HepG2 (cell line): Measurements from ENCODE around the gene UBE3D. TPM values are rescaled to one million over a fixed set of nuclear protein-coding genes. Genes with fewer than 3 reads are reported as not detected.
A peak's percentile ranks its signal among the peaks of the same experiment; 100 is the strongest.

Experiments
- CAMTA2 ChIP-seq: sonication (generic); formaldehyde crosslinking; IDR thresholded peaks from 2 replicates; pipeline ENCODE4 v1.4.0; 2020; ENCODE audit warnings: mild to moderate bottlenecking, missing genetic modification reagents, borderline replicate concordance
- CEBPZ ChIP-seq: IDR thresholded peaks from 2 replicates; pipeline ENCODE4 v1.6.1; 2012; ENCODE audit warnings: low read length, improper control_type of control experiment
- CHD4 ChIP-seq: fragments of 200-600 bp; sonication (generic); IDR thresholded peaks from 2 replicates; pipeline ENCODE4 v1.7.0; 2017; ENCODE audit warnings: mild to moderate bottlenecking, low read length, borderline replicate concordance
- FOSL1 ChIP-seq: sonication (generic); formaldehyde crosslinking; IDR thresholded peaks from 2 replicates; pipeline ENCODE4 v1.9.0; 2021; ENCODE audit warnings: missing genetic modification reagents, borderline replicate concordance
- FOXA3 ChIP-seq: IDR thresholded peaks from 2 replicates; pipeline ENCODE4 v1.6.1; 2016; ENCODE audit warnings: missing genetic modification reagents, missing compliant biosample characterization
- FUBP1 ChIP-seq: sonication (generic); formaldehyde crosslinking; IDR thresholded peaks from 2 replicates; pipeline ENCODE4 v1.5.1; 2020; ENCODE audit warnings: missing genetic modification reagents, mild to moderate bottlenecking, borderline replicate concordance
- GFI1 ChIP-seq: sonication (generic); formaldehyde crosslinking; IDR thresholded peaks from 2 replicates; pipeline ENCODE4 v1.5.0; 2020; ENCODE audit warnings: missing genetic modification reagents, mild to moderate bottlenecking, borderline replicate concordance
- GPN1 ChIP-seq: sonication (generic); formaldehyde crosslinking; IDR thresholded peaks from 2 replicates; pipeline ENCODE4 v1.5.1; 2020; ENCODE audit warnings: missing genetic modification reagents, borderline replicate concordance
- HDAC6 ChIP-seq: fragments of 200-600 bp; sonication (generic); IDR thresholded peaks from 2 replicates; pipeline ENCODE4 v1.7.0; 2017; ENCODE audit warnings: mild to moderate bottlenecking, antibody characterized with exemption, low read length, low read depth
- NFYC ChIP-seq: IDR thresholded peaks from 2 replicates; pipeline ENCODE4 v1.6.1; 2016; ENCODE audit warnings: missing genetic modification reagents, missing compliant biosample characterization
- PRMT3 ChIP-seq: sonication (generic); formaldehyde crosslinking; IDR thresholded peaks from 2 replicates; pipeline ENCODE4 v1.8.1; 2022; ENCODE audit warnings: low read depth, mild to moderate bottlenecking, moderate library complexity, missing genetic modification reagents, borderline replicate concordance
- SATB2 ChIP-seq: sonication (generic); formaldehyde crosslinking; IDR thresholded peaks from 2 replicates; pipeline ENCODE4 v1.5.0; 2020; ENCODE audit warnings: missing genetic modification reagents
- SKIL ChIP-seq: sonication (generic); formaldehyde crosslinking; IDR thresholded peaks from 2 replicates; pipeline ENCODE4 v1.8.0; 2022; ENCODE audit warnings: missing genetic modification reagents, mild to moderate bottlenecking, moderate library complexity, borderline replicate concordance
- SOX13 ChIP-seq, 3 experiments: fragments of 450-650 bp in 1 of 3; sonication (generic) in 1 of 3; formaldehyde crosslinking in 1 of 3; IDR thresholded peaks in 2 of 3; conservative IDR thresholded peaks in 1 of 3; 2 replicates each; pipeline versions ENCODE4 v1.5.0 to v1.6.1; 2016 to 2020; ENCODE audit warnings: antibody characterized with exemption in 1 of 3, mild to moderate bottlenecking in 1 of 3, missing compliant biosample characterization in 1 of 3, missing genetic modification reagents in 1 of 3, moderate library complexity in 1 of 3
- THYN1 ChIP-seq: sonication (generic); formaldehyde crosslinking; IDR thresholded peaks from 2 replicates; pipeline ENCODE4 v1.8.1; 2023; ENCODE audit warnings: low read depth, mild to moderate bottlenecking, moderate library complexity, missing genetic modification reagents, borderline replicate concordance
- ZNF180 ChIP-seq: sonication (generic); formaldehyde crosslinking; IDR thresholded peaks from 2 replicates; pipeline ENCODE4 v1.4.0; 2020; ENCODE audit warnings: low read depth, missing genetic modification reagents, borderline replicate concordance
- ZNF383 ChIP-seq: sonication (generic); formaldehyde crosslinking; IDR thresholded peaks from 2 replicates; pipeline ENCODE4 v1.4.0; 2020; ENCODE audit warnings: missing genetic modification reagents, mild to moderate bottlenecking, borderline replicate concordance
- ZNF446 ChIP-seq: sonication (generic); formaldehyde crosslinking; IDR thresholded peaks from 2 replicates; pipeline ENCODE4 v1.5.0; 2020; ENCODE audit warnings: mild to moderate bottlenecking, missing genetic modification reagents
- ZNF777 ChIP-seq: sonication (generic); formaldehyde crosslinking; IDR thresholded peaks from 2 replicates; pipeline ENCODE4 v1.4.0; 2020; ENCODE audit warnings: missing genetic modification reagents
- polyA plus RNA-seq, 8 experiments: library from polyadenylated mRNA; depleted of rRNA in 3 of 8; stranded (reverse) in 7 of 8; unstranded in 1 of 8; fragments of >200 nt; fragmentation: Illumina TruSeq in 4 of 8; extraction: Trizol in 4 of 8; gene quantifications; 2 replicates each; pipeline versions ENCODE4 v1.2.1 to v1.2.3, GENCODE V29; 2011 to 2016; ENCODE audit warnings: low read depth in 4 of 8, missing spikeins in 1 of 8, mixed read lengths in 1 of 8; ENCODE audit not compliant: insufficient read depth in 1 of 8
- total RNA-seq, 5 experiments: library from RNA; depleted of rRNA; stranded (reverse); fragments of >200 nt; fragmentation: Illumina TruSeq; extraction: Trizol; gene quantifications; 2 replicates each; pipeline ENCODE4 v1.2.3, GENCODE V29; 2016; ENCODE audit warnings: low read depth in 1 of 5
- TF ChIP-seq, protein P1 (sequence below): sonication (generic); formaldehyde crosslinking; IDR thresholded peaks from 2 replicates; pipeline ENCODE4 v1.5.0; 2020; ENCODE audit warnings: mild to moderate bottlenecking, low read depth, missing genetic modification reagents, borderline replicate concordance

UBE3D gene
- total and polyA plus RNA-seq, 2 of the 13 experiments (the other 11 are each of a cell fraction or from before 2014, with no cell fraction given) = 5.1 to 11.4 TPM

- TF ChIP-seq PRMT3 (no peak), SATB2 (no peak), SOX13 (IDR thresholded peaks at IDR 0.05) (no peak), SOX13 (CRISPR knock-in tag; conservative IDR thresholded peaks at IDR 0.05 in 1 of 2, IDR thresholded peaks at IDR 0.05 in 1 of 2) (no peak; a peak in 2 of 4 replicates), HDAC6 (no peak), FOSL1 (CRISPR knock-in tag) (no peak), ZNF446 (CRISPR knock-in tag) (no peak), FOXA3 (CRISPR knock-in tag) (peak; percentile 75), FUBP1 (CRISPR knock-in tag) (no peak), ZNF383 (no peak), GFI1 (CRISPR knock-in tag) (peak; percentile 64; the same call in 1 of the 2 replicates), NFYC (peak; percentile 73), CAMTA2 (CRISPR knock-in tag) (0 out of 2 replicates have a peak, but pooled peaks have one; percentile 72), ZNF777 (peak; percentile 55; the same call in 1 of the 2 replicates), GPN1 (CRISPR knock-in tag) (peak; percentile 74; the same call in 1 of the 2 replicates), THYN1 (0 out of 2 replicates have a peak, but pooled peaks have one; percentile 26), CEBPZ (no peak), CHD4 (no peak), ZNF180 (CRISPR knock-in tag) (no peak), SKIL (CRISPR knock-in tag) (peak; percentile 48; the same call in 1 of the 2 replicates)
- TF ChIP-seq, protein P1, sequence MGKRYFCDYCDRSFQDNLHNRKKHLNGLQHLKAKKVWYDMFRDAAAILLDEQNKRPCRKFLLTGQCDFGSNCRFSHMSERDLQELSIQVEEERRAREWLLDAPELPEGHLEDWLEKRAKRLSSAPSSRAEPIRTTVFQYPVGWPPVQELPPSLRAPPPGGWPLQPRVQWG (CRISPR knock-in tag) = no peak
Measured at GRCh38 chr6:83065511-83066192, at the start of gene UBE3D (continued).
